NCI-H2081 treated with DMSO at 0.1 percent for 48 hours (cell line): ENCODE data around the gene HPX.
A peak's percentile ranks its signal among the peaks of the same experiment; 100 is the strongest.

Source experiments
- DNase-seq: peaks from one replicate; lab custom pipeline; 2025; lab: John Stamatoyannopoulos, UW

Gene HPX, protein sequence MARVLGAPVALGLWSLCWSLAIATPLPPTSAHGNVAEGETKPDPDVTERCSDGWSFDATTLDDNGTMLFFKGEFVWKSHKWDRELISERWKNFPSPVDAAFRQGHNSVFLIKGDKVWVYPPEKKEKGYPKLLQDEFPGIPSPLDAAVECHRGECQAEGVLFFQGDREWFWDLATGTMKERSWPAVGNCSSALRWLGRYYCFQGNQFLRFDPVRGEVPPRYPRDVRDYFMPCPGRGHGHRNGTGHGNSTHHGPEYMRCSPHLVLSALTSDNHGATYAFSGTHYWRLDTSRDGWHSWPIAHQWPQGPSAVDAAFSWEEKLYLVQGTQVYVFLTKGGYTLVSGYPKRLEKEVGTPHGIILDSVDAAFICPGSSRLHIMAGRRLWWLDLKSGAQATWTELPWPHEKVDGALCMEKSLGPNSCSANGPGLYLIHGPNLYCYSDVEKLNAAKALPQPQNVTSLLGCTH

DNA sequence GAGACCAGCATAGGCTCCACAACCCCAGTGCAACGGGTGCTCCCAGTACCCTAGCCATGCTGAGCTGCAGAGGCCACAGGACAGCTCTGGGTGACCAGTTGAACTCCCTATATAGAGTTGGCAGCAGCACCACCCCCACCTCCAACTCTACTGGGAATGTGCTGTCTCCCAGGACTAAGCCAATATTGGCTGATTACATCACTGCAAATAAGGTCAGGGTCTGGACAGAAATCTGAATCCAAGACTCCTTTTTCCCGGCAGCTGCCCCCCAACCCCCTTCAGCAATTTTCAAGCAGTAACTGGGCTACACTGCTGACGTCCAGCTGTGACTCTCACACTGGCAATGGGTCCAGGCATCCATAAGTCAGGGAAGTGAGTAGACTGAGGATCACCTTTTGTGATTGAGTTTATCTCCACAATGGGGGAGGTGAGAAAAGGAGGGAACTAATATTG lies at the start of gene HPX:
Gene HPX (minus strand): TSS at position 82 of the 453 bp plus-strand sequence. CDS start 24 bp downstream, at position 58.
- no peak for DNase-seq

DNA sequence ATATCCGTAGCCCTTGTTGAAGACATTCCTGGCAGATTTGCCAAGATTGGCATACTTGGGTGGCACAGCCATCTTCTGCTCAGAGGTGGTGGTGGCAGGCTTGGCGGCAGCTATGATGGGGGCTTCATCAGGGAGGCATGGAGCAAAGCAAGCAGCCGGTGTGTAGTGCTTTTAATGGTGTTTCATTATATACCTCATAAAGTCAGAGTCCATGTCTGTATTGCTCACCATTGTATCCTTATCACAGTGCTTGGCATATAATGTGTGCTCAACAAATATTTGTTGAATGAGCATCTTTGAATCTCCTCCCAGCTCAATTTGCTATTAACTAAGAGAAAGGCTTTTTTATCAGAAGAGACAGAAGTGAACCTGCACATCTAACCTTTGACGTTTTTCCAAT lies 48.5 kb upstream of the HPX start:
- no peak for DNase-seq

DNA sequence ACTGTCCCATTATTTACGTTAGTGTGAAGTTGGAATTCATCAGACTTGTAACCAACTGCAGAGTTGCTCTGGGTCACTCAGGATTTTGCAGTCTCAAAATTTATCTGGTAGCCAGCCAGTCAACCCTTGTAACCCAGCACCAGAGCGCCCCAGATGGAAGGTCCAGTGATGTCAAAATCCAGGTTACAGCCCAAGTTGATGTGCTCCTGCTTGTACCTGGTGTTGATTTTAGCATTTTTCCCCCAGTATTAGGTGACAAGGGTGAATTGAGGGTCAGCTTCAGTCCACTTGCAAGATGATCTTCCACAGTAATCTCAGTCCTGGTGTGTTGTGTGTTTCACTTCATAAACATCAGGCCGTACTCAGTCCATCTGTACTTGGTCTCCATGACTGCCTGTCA lies 48.0 kb upstream of the HPX start:
- DNase-seq: no peak

DNA sequence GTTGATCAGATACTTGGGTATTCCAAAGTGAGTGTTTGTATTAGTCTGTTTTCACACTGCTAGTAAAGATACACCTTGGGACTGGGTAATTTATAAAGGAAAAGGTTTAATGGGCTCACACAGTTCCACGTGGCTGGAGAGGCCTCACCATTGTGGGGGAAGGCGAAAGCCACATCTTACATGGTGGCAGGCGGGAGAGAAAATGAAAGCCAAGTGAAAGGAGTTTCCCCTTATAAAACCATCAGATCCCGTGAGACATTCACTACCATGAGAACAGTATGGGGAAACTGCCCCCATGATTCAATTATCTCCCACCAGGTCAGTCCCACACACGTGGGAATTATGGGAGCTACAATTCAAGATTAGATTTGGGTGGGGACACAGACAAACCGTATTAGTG lies 47.6 kb upstream of the HPX start:
- DNase-seq: no peak

DNA sequence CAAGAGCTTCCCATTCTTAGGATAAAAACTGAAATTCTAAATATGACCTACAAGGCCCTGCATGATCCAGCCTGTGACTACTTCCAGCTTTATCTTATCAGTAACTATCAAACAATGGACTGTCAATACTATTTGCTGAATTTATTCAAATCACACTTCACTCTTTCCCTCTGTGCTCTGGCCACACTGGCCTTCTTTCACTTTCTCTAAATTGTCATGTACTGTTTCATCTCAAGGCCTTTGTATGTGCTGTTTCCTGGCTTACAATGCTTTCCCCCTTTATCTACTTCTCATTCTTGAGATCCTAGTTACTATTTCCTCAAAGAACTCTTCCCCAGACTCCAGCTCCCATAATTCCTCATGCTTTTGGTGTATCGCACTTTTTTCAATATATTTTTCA lies 46.2 kb upstream of the HPX start:
- no peak for DNase-seq

DNA sequence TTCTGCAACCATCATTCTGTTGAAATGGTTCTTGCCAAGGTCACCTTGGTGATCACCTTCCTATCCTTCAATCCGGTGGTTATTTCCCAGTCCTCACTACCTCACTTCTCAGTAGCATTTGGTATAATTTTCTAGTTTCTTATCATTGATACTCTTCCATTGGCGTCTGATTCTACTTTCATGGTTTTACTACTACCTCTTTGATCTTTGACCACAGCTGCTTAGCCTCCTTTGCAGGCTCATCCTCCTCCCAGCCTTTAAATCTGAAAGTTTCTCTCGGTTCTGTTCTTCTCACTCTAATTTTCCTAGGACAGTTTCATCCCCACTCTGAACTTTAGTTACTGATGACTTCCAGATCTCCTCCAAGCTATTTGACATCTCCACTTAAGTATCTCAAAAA lies 45.5 kb upstream of the HPX start:
- DNase-seq: no peak

DNA sequence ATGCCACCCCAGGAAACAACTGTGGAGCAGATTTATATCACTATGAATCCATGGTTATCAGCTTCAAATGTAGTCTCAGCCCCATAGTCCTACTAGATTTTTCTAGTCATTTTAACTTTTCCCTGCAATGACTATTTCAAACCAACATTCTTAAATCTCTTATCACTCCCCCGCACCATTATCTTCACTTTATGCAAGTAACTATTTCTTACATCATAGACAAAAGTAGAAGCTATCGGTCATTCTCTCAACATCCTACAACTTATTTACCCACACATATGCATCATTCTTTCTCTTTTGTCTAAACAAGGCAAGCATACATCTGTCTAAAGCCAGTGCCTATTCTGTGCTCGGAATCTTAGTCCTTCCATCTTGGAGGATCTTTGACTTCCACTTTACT lies 44.9 kb upstream of the HPX start:
- DNase-seq: no peak

DNA sequence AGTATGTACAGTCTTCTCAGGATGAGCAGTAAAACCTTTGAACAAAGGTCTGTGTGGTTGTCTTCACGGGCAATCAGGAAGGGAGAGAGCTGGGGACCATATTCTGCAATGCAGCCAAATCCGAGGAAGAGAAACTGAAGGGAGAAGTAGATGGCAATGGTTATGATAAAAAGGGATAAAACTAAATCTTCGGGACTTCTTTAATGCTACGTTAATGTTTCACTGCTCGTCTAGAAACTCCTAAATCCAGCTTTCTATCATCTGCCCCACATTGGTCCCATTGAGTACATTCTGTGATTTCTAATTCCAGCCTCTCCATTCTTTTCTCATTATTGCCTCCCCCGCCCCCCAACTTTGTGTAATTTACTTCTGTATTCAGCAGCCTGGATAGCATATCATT lies 42.2 kb upstream of the HPX start:
- no peak for DNase-seq

DNA sequence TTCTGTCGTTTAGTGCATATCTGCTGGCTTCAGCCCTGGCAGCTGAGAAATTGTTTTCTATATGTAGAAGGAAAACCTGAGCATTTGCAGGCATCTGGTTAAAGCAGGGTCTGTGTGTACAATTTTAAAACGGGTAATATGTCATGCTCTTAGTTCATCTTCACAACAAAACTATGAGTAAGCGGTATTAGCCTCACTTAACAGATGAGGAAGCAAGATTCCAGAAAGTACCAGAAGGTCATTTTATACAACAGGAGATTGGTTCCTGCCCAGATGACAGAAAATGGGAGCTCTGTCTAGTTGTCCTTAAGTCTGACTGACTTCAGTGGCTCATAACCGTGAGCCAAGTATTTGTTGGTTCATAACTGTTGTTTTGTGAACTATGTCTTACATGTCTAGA lies 41.7 kb upstream of the HPX start:
- no peak for DNase-seq

DNA sequence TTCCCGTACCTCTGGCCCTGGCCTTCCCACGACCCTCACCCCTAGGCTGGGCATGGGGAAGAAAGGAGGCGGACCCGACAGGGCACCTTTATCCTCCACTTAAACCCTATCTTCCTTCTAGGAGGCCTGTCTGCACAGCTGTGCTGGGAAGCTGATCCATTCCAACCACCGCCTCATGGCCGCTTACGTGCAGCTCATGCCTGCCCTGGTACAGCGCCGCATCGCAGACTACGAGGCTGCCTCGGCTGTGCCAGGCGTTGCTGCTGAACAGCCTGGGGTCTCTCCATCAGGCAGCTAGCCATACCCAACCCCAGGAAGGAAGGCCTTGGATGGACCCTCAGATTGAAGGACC lies 41.1 kb upstream of the HPX start:
- no peak for DNase-seq

DNA sequence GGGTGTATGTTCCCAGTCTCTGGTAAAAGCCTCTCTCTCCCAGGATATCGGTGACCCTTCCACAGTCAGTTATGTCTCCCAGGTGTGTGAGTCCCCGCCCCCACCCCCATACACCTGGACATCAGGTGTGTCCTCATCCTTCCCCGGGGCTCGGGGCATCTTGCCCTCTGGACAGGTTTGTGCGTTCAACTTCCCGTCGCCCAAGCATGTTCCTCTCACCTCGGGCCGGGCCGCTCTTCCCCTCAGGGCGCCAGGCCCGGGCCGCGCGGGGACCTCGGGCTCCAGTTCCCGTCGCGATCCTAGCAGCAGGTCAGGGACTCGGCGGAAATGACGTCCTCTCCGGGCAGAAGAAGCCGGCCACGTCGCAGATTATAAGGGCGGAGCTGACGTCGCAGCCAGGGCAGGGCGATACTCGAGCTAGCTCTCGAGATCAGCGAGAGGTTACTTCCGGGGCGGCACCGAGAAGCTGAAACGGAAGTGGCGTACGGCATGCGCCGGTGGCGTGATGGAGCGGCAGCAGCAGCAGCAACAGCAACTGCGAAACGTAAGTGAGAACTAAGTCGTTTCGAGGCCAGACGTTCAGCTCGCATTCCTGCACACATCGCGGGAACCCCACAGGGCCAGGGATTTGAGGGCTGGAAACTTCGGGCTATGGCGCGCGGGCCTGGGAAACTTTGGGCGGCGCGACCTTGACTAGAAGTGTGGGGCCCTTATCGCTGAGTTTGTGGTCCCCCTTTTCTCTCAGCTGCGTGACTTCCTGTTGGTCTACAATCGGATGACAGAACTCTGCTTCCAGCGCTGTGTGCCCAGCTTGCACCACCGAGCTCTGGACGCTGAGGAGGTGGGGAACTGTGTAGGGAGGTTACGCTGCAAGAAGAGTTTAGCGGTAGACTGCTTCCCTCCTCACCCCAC lies 40.5 kb upstream of the HPX start, which contains the start of the genes ARFIP2 and TIMM10B:
Gene ARFIP2 (minus strand): TSS at position 320 of the 912 bp plus-strand sequence. CDS start 910 bp downstream, outside the sequence.
Gene TIMM10B (plus strand): TSS at position 490 of the 912 bp plus-strand sequence. CDS start 16 bp downstream, at position 506.
- DNase-seq: peak; percentile 84

DNA sequence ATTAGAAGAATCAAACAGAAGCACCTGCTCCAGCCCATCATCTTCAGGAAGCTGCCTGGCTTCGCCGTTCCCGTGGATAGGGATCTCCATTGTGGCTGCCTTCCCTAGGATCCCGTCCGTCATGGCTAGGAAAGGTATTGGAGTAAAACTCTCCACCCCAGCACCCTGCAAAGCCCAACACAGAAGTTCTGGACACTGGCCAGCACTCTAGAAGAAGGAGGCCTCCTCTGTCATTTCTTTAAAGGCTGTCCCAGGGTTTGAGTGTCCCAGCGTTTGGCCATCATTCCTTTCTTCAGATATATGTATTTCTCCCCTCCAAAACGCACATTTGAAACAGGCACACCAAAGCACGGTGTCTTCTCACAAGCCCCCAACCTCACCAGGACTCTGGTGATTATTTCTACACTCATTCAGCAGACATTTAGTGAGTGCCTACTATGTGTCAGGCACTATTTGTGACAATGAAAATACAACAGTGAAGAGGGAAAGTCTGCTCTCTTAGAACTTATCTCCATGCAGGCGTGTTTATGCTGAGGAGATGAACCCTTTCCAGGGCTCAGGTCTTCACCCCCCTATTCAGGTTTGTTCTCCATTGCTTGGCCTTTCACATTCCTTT lies 39.6 kb upstream of the HPX start:
- DNase-seq: no peak

DNA sequence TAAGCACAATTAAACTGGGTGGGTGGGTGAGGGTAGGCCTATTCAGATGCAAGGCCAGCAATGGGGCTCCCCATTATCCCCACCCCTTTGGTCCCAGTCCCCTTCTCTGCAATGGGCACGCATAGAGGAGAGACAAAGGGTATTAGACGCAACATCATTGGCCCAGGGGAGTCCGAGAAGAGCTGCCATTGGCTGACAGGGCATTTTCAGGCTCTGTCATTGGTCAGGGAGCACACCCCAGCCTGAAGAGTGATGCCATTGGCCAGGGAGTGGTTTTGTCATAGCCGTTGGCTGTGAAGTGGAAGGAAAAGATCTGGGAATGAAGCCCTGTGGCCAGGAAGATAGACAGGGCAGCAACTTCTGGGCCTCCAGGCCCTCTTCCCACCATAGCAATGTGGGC lies 35.8 kb upstream of the HPX start:
- DNase-seq: no peak

DNA sequence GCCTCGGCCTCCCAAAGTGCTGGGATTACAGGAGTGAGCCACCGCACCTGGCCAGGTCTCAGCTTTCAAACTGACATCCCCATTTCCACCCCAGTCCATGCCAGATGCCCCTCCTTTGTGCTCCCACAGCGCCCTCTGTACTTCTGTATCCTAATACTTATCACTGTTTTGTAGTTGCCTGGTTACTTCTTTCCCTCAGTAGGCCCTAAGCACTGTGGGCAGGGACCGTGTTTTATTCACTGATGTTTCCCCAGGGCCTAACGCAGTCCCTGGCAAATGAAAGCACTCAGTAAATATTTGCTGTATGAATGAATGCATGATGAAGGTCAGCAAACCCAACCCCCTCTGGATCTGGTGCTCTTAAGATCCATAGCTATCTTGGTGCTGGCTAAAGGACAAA lies 35.1 kb upstream of the HPX start:
- DNase-seq: peak; percentile 10

DNA sequence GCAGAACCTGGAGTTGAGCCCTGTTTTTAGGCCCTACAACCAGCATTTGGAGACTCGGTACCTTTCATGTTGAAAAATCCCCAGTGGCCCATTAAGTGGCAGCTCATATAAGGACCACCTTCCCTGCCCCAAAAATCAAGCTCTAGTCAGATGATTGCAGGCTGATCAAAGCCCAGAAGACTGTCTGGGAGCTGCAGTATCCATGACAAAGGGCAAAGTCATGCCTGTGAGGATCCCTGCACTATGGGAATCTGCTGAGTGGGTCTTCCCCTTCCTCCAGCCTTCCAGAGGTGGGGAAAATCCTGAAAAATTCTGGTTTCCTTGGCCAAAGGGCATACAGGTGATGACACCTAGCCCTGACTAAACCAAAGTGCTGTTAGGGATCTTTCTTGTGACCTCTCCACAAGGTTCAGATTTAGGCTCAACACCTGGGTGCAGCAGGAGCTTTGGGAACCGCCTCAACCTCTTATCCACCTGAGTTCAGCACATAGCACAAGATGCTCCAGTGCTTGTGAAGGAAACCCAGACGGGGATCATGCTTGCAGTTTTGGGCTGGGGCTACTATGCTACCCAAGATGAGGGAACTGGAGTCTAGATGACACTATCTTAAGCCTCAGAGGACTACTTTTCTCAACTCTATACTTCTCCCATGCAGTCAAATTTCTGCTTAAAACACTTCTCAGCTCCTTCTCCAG lies 34.2 kb upstream of the HPX start:
- no peak for DNase-seq

DNA sequence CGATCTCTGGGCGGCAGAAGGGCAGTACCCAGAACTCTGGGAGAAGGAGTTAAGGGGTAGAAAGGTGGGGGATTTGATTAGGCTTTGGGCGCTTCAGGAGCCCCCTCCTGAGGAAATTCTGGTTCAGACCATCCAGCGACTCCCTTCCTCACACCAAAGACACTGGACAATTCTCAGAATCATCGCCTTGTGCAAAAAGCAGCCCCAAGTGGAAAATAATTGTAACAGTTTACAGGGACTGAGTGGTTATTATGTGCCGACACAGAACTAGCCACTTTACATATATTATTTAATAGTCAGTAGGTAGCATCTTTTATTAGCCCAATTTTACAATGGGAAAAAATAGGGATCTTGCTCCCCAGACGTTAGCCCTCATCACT lies 33.6 kb upstream of the HPX start:
- DNase-seq: no peak

DNA sequence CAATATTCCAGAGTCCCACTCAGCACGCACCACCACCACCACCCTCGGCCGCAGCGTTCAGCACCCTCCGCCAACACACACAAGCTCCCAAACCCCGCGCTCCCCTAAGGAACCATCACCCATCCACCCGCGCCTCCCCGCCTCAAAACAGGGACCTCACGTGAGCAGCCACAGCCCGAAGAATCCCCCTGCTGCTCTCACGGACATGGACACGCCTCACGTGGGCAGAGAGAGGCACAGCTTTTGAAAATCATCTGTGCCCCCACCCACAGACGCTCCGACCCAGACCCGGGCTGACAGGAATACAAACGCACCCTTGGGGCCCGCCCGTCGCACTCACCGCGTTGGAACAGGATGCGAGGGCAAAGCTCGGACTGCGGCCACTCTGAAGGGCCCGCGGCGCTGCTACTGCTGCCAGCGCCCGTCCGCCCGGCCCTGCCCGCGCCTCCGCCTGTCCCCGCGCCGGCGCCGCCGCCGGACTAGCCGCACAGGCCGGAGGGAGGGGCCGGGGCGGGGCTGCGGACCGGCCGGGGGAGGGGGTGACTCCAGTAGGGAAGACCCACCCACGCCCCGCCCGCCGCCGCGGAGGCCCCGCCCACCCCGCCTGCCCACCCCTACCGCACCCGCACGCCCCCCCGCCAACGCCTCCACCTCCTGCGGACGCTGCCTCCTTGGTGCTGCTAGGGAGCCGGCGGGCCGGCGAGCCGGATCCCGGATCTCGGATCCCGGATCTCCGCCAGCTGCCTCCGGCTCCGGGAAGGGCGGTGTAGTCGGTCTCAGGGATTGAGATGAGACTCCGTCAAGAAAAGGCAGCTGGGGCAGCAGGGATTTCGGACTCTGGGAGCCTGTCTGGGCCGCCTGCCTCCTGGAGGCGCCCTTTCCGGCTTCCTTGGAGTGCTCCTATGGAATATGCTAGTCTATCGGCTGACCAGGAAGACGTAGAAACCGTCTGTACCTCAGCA lies 32.9 kb upstream of the HPX start, which contains the start of gene TRIM3:
Gene TRIM3 (minus strand): TSS at position 491 of the 962 bp plus-strand sequence. CDS start 8,246 bp downstream, outside the sequence.
- peak; percentile 23 for DNase-seq

DNA sequence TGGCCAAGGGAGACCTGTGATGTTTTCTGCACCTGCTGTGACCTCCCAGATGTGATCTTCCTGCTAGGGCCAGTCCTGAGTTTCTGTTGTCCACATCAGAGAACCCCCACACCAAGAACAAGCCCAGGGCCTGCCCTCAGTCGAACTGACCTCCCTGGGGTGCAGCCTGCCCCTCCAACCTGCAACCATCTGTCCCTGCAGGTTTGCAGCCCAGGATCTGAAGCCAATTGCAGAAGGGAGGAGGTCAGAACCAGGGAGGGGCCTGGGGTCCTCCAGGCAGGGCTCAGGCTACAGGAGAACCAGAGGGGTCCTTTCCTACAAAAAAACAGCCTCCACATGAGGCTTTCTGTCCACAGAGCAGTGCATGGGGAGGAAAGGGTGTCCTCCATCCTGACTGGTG lies 32.1 kb upstream of the HPX start:
- no peak for DNase-seq

DNA sequence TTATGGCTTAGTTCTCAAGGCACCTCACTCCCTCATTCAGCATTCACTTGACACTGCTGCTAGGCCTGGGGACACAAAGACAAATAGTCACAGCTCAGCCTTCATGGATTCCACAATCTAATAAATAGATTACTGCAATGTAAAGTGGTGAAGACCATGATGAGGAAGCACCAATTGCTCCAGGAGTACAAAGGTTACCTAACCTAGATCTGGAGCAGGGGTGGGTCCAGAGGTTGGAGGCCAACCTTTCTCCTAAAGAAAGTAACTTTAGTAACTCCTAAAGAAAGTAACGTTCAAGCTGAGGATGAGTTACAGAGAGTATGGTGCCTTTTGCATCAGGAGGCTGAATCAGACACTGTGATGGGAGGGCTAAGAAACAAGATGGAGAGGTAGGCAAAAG lies 28.8 kb upstream of the HPX start:
- no peak for DNase-seq

DNA sequence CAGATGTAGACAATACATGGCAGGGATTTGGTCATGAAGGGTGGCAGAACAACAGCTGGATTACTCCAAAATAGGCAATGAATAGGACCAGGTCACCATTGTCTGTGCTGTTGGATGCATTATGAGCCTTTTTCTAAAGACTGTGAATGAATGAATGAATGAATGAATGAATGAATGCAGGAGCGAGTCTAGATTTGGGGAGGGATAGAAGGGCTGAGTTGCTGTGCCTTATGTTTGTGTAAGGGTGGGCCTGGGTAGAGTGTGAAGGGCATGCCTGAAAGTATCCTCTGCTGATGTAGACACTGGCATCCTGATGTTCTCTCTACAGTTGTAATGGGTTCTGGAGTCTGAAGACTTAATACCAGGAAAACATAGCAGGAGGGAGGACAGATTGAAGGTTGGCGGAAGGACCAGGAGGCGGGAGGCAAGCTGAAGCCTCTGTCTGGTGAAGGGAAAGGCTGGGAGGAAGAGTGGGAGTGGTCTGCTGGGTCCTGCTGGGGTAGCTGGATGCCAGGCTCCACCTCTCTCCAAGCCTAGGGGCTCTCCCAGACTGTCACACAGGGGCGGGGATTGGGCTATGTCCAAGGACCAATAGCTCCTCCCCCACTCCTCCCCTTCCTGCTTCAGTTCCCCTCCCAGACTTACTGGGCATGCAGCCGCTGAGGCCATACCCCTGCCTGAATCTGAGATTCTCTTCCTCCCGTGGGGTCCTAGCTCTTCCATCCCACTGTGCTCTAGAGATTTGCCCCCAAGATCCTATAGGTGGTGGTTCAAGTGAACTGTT lies 28.1 kb upstream of the HPX start:
- peak; percentile 5 for DNase-seq
